Central memory CD8-positive, alpha-beta T cell (primary cell): ENCODE results near the gene RREB1.

Experiments
- ATAC-seq: fragments of 150-1000 bp; cut with Tn5 transposase; replicated peaks from 2 replicates; pipeline ENCODE4 v1.10.0; 2022; ENCODE audit warnings: mild to moderate bottlenecking, moderate FRiP score, moderate number of reproducible peaks; ENCODE audit not compliant: poor library complexity, severe bottlenecking; ENCODE audit errors: extremely low read depth
- DNase-seq, 2 donors: peaks; one replicate each; pipeline ENCODE4 v3.0.0; 2021; ENCODE audit warnings: low spot score in 2 of 2
- H3K27ac Mint-ChIP-seq: one replicate; pipeline ENCODE4 v1.8.0; 2022; ENCODE audit warnings: low read depth, mild to moderate bottlenecking, moderate library complexity, mixed read lengths
- H3K27me3 Mint-ChIP-seq: one replicate; pipeline ENCODE4 v1.8.0; 2022; ENCODE audit warnings: mixed read lengths
- H3K36me3 Mint-ChIP-seq: one replicate; pipeline ENCODE4 v1.8.0; 2022; ENCODE audit warnings: mild to moderate bottlenecking, moderate library complexity, mixed read lengths; ENCODE audit not compliant: insufficient read depth
- H3K4me1 Mint-ChIP-seq: one replicate; pipeline ENCODE4 v1.8.0; 2022; ENCODE audit warnings: mixed read lengths
- H3K4me3 Mint-ChIP-seq: one replicate; pipeline ENCODE4 v1.8.0; 2022; ENCODE audit warnings: mild to moderate bottlenecking, moderate library complexity, mixed read lengths
- H3K9me3 Mint-ChIP-seq: one replicate; pipeline ENCODE4 v1.8.0; 2022; ENCODE audit warnings: mixed read lengths

The RREB1 gene

GRCh38 chr6:7224731-7225130 lies 117.0 kb downstream of the RREB1 start:
- DNase-seq (no peak), ATAC-seq (no peak)
- peaks cover 14% of the 10 kb centered on the region for H3K4me1 Mint-ChIP-seq
- H3K9me3 Mint-ChIP-seq: no peaks in the 10 kb centered on the region
- peak overlapping the region; percentile 32 for H3K27ac Mint-ChIP-seq
- H3K27me3 Mint-ChIP-seq: no peaks in the 10 kb centered on the region
- H3K4me3 Mint-ChIP-seq: no peak overlapping the region
- H3K36me3 Mint-ChIP-seq: peaks cover 57% of the 10 kb centered on the region

GRCh38 chr6:7228662-7229375 lies 121.1 kb downstream of the RREB1 start:
- H3K4me1 Mint-ChIP-seq: peaks cover 21% of the 10 kb centered on the region
- no peak for DNase-seq
- peak overlapping the region; percentile 68 for H3K27ac Mint-ChIP-seq
- H3K4me3 Mint-ChIP-seq: no peak overlapping the region
- peaks cover 64% of the 10 kb centered on the region for H3K36me3 Mint-ChIP-seq
- H3K27me3 Mint-ChIP-seq: no peaks in the 10 kb centered on the region
- no peak for ATAC-seq
- no peaks in the 10 kb centered on the region for H3K9me3 Mint-ChIP-seq

- peak overlapping the region; percentile 68 for H3K27ac Mint-ChIP-seq
- ATAC-seq: no peak
- H3K9me3 Mint-ChIP-seq: no peaks in the 10 kb centered on the region
- no peaks in the 10 kb centered on the region for H3K27me3 Mint-ChIP-seq
- H3K4me1 Mint-ChIP-seq: peaks cover 17% of the 10 kb centered on the region
- peaks cover 63% of the 10 kb centered on the region for H3K36me3 Mint-ChIP-seq
- DNase-seq: no peak
- no peak overlapping the region for H3K4me3 Mint-ChIP-seq
These were observed 121.9 kb downstream of the RREB1 start for GRCh38 chr6:7229376-7230326.

DNA sequence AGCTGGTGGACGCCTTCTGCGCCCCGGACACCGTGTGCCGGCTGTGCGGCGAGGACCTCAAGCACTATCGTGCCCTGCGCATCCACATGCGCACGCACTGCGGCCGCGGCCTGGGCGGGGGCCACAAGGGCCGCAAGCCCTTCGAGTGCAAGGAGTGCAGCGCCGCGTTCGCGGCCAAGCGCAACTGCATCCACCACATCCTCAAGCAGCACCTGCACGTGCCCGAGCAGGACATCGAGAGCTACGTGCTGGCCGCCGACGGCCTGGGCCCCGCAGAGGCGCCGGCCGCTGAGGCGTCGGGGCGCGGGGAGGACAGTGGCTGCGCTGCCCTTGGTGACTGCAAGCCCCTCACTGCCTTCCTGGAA lies 122.5 kb downstream of the RREB1 start:
- DNase-seq (no peak), ATAC-seq (no peak)
- H3K4me1 Mint-ChIP-seq: peaks cover 15% of the 10 kb centered on the region
- H3K36me3 Mint-ChIP-seq: peaks cover 63% of the 10 kb centered on the region
- H3K27me3 Mint-ChIP-seq: no peaks in the 10 kb centered on the region
- H3K9me3 Mint-ChIP-seq: no peaks in the 10 kb centered on the region
- H3K27ac Mint-ChIP-seq: no peak overlapping the region
- H3K4me3 Mint-ChIP-seq: no peak overlapping the region

- Mint-ChIP-seq H3K4me3 (no peak overlapping the region), H3K9me3 (no peaks in the 10 kb centered on the region), H3K27me3 (no peaks in the 10 kb centered on the region), H3K27ac (no peak overlapping the region), H3K36me3 (peaks cover 59% of the 10 kb centered on the region), H3K4me1 (peaks cover 11% of the 10 kb centered on the region)
- DNase-seq: no peak
- ATAC-seq: no peak
These were observed 123.4 kb downstream of the RREB1 start for GRCh38 chr6:7230956-7231713.

- DNase-seq (no peak), ATAC-seq (no peak)
- Mint-ChIP-seq H3K27me3 (no peaks in the 10 kb centered on the region), H3K9me3 (no peaks in the 10 kb centered on the region), H3K4me3 (no peak overlapping the region), H3K36me3 (peaks cover 52% of the 10 kb centered on the region), H3K27ac (no peak overlapping the region), H3K4me1 (peaks cover 11% of the 10 kb centered on the region)
These were observed 124.6 kb downstream of the RREB1 start for GRCh38 chr6:7232351-7232750.

- ATAC-seq (no peak), DNase-seq (no peak)
- Mint-ChIP-seq H3K36me3 (peaks cover 39% of the 10 kb centered on the region), H3K27ac (peak overlapping the region; percentile 36), H3K9me3 (no peaks in the 10 kb centered on the region), H3K4me1 (peaks cover 11% of the 10 kb centered on the region), H3K4me3 (no peak overlapping the region), H3K27me3 (no peaks in the 10 kb centered on the region)
These were observed 126.8 kb downstream of the RREB1 start for GRCh38 chr6:7234547-7234946.

DNA sequence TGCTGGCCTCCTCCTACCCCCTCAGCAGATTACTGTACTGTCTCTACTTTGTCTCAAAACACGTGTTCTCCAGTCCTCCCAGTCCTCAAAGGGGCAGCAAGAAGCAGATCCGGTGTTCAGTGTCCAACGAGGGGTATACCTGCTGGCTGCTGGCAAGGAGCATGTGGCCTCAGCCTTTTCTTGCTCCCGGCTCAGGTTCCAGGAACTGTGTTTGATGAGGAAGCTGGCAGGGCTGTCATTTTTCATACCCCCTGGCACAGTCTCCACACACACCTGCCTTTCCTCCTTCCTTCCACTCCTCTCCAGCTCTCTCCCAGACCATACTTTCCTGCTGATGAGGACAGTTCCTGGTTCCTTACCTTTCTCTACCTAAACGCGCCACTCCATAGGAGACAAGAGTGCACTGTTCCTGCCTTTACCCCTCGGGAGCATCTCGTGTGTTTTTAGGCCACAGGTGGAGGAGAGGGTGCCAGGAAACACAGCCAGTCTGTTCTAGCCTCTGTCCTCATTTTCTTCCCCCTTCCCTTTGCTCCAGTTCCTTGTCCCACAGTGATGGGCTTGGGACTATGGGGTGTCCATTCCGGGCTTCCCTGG lies 128.0 kb downstream of the RREB1 start:
- peaks cover 33% of the 10 kb centered on the region for H3K36me3 Mint-ChIP-seq
- no peak overlapping the region for H3K4me3 Mint-ChIP-seq
- ATAC-seq (no peak), DNase-seq (no peak)
- H3K27me3 Mint-ChIP-seq: no peaks in the 10 kb centered on the region
- H3K4me1 Mint-ChIP-seq: peaks cover 11% of the 10 kb centered on the region
- H3K9me3 Mint-ChIP-seq: no peaks in the 10 kb centered on the region
- peak overlapping the region; percentile 6 for H3K27ac Mint-ChIP-seq

DNA sequence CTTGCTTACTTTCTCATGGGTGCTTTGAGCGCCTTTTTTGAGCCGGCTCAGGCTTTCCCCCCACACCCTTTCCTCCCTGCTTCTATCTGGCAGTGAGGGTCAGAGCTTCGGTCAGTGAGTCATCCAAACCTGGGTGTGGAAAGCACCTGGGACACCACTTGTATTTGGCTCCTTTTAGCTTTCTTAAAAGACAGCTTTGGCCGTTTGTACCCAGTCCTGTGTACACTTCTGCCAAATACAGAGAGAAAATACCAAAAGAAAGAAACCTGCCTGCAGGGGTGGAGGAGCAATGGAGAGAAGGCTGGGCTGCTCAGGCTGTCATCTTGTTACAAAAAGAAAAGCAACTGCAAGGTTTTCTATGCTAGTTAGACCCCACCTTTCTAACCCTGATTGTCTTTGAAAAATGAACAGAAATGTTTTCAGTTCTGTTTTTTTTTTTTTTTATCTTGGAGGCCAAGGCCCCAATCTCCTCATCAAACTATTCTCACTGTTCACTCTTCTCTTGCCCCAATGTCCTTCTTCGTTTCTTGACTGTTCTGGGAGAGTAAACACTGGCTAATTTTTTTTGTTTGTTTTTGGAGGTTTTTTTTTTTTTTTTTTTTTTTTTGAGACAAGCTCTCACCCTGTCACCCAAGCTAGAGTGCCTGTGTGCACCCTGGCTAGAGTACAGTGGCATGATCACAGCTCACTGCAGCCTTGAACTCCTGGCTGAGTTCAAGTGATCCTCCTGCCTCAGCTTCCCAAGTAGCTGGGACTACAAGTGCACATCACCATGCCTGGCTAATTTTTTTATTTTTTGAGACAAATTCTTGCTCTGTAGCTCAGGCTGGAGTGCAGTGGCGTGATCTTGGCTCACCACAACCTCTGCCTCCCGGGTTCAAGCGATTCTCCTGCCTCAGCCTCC lies 128.8 kb downstream of the RREB1 start:
- peaks cover 36% of the 10 kb centered on the region for H3K36me3 Mint-ChIP-seq
- H3K9me3 Mint-ChIP-seq: no peaks in the 10 kb centered on the region
- no peak overlapping the region for H3K4me3 Mint-ChIP-seq
- peak overlapping the region; percentile 6 for H3K27ac Mint-ChIP-seq
- peaks cover 11% of the 10 kb centered on the region for H3K4me1 Mint-ChIP-seq
- no peak for DNase-seq
- ATAC-seq: no peak
- H3K27me3 Mint-ChIP-seq: no peaks in the 10 kb centered on the region

- DNase-seq: no peak
These were observed 130.0 kb downstream of the RREB1 start for GRCh38 chr6:7237653-7238188.

GRCh38 chr6:7238526-7238899 lies 130.8 kb downstream of the RREB1 start:
- ATAC-seq: no peak
- no peak for DNase-seq
- no peaks in the 10 kb centered on the region for H3K9me3 Mint-ChIP-seq
- peaks cover 10% of the 10 kb centered on the region for H3K4me1 Mint-ChIP-seq
- H3K36me3 Mint-ChIP-seq: peaks cover 23% of the 10 kb centered on the region
- H3K4me3 Mint-ChIP-seq: no peak overlapping the region
- H3K27me3 Mint-ChIP-seq: no peaks in the 10 kb centered on the region
- no peak overlapping the region for H3K27ac Mint-ChIP-seq

More at GRCh38 chr6:7237653-7238188, 130.0 kb downstream of the RREB1 start:
- Mint-ChIP-seq H3K36me3 (peaks cover 26% of the 10 kb centered on the region), H3K4me3 (no peak overlapping the region), H3K27ac (no peak overlapping the region), H3K9me3 (no peaks in the 10 kb centered on the region), H3K4me1 (peaks cover 5% of the 10 kb centered on the region), H3K27me3 (no peaks in the 10 kb centered on the region)
- no peak for ATAC-seq
